Erythroblast (primary cell): Measurements from ENCODE around the gene BLM.

Source experiments
- GATA1 ChIP-seq: IDR thresholded peaks from 2 replicates; pipeline ENCODE4 v1.6.1; 2011; ENCODE audit warnings: low read depth, mild to moderate bottlenecking, control low read depth, low read length, moderate library complexity
- POLR2A ChIP-seq: IDR thresholded peaks from 2 replicates; pipeline ENCODE4 v1.6.1; 2011; ENCODE audit warnings: mild to moderate bottlenecking, low read length

DNA sequence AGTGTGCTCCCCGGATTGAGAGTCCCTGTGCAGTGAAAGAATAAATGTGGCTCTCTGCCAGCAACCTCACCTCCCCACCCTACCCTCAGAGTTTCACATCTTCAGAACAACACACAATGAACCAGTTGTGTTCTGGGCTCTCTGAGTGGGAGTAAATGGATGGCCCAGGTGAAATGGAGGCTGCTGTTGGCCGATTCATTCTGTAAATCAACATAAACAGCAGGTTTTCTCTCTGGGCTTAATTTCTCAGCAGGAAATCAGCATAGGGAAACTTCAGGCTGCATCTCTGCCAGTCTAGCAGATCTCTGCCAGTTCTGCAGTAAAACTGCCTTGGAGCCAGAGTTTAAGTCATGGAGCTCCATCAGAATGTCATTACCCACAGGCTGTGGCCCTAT lies 96.6 kb downstream of the BLM start:
- TF ChIP-seq POLR2A (no peak), GATA1 (no peak)
